ENCODE results near the gene ZNF76.
A peak's percentile ranks its signal among the peaks of the same experiment; 100 is the strongest.
"Not testable (repeated sequence)": the region's sequence is repeated elsewhere in the genome, so short reads cannot be mapped to it uniquely, and the experiment has no call there.

Gene ZNF76

DNA sequence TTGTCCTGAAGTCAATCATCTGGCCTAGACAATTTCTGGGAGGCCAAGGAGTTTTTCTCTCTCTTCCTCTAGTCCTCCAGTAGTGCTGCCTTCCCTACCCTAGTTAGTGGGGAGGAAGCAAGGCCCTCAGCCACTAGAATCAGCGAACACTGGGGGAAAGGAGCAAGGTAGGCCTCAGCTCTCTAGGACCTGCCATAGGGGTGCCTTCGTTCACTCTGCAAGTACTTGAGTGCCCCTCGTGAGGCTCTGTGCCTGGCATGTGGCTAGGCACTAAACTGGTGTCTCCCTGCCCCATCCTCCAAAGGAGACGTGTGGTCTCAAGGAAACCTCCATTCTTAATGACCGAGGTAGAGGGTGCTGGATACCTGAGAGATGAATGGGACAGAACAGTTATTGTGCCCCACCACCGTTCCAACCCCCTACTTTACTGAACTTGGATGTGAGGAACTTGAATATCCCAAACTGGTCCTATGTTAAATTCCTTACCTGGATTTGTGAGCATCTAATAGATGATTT, 39.1 kb downstream of the ZNF76 start:
- DNase-seq (ENCODE audit: low read depth in 2 of 2) = no peak

GRCh38 chr6:35299674-35300073, 40.1 kb downstream of the ZNF76 start:
- no peak for DNase-seq (ENCODE audit: low read depth in 2 of 2)

GRCh38 chr6:35300848-35301247, 41.3 kb downstream of the ZNF76 start:
- no peak for DNase-seq (ENCODE audit: low read depth in 2 of 2)

- DNase-seq (ENCODE audit: low read depth in 2 of 2) = peak; percentile 83 to 91
Observed at GRCh38 chr6:35302604-35303241, 43.2 kb downstream of the ZNF76 start.

DNA sequence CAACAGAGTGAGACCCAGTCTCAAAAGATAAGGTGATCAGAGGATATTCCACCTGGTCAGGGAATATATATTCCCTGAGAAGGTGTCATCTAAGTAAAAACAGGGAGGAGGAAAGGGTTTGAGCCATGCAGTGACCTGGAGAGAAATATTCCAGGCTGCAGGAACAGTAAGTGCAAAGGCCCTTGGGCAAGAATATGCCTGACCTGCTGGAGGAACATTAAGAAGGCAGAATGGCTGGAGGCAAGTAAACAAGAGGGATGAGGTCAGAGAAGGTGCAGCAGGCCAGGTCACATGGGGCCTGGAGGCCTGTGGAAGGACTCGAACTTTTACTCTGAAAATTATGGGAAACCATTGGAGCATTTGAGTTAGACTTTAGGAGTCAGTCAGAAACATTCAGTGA, 44.8 kb downstream of the ZNF76 start:
- DNase-seq (ENCODE audit: low read depth in 2 of 2) = no peak

GRCh38 chr6:35305117-35305516, 45.6 kb downstream of the ZNF76 start:
- DNase-seq (ENCODE audit: low read depth in 2 of 2) = no peak

GRCh38 chr6:35307138-35307537, 47.6 kb downstream of the ZNF76 start:
- DNase-seq (ENCODE audit: low read depth in 2 of 2) = not testable (repeated sequence)

DNA sequence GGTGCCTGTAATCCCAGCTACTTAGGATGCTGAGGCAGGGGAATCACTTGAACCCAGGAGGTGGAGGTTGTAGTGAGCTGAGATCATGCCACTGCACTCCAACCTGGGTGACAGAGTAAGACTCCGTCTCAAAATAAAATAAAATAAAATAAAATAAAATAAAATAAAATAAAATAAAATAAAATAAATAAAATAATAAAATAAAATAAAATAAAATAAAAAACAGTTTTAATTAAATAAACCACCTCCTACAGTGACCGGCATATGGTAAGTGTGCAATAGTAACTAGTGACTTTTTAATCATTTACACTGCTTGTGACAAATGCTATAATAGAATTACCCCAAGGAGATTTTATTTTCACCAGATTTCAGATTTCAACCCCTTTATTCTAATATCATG, 49.0 kb downstream of the ZNF76 start:
- DNase-seq (ENCODE audit: low read depth in 2 of 2) = not testable (repeated sequence)

DNA sequence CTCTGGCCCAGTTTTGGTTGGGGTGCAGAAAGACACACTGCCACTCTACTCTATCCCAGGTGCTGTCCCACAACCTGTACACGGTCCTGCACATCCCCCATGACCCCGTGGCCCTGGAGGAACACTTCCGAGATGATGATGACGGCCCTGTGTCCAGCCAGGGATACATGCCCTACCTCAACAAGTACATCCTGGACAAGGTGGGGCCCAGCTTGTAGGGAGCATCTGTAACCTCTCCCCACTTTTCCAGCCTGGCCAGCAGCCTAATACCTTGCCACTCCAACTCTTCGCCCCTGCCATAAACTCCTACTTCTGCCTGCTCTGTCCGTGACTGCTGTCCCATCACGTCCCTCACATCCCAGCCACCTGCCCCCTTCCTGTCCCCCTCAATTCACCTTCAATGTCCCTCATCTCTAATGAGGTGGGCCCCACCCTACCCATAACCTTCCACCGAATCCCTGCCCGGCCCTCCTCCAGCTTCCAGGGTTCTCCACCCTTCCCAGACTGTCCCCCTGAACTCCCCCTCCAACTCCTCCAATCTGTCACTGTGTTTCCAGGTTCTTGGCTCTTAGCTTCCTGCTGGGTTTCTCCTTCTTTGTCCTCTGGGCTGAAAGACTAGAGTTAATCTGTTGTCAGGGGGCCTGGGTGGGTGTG, 50.2 kb downstream of the ZNF76 start:
- DNase-seq (ENCODE audit: low read depth in 2 of 2) = no peak

DNA sequence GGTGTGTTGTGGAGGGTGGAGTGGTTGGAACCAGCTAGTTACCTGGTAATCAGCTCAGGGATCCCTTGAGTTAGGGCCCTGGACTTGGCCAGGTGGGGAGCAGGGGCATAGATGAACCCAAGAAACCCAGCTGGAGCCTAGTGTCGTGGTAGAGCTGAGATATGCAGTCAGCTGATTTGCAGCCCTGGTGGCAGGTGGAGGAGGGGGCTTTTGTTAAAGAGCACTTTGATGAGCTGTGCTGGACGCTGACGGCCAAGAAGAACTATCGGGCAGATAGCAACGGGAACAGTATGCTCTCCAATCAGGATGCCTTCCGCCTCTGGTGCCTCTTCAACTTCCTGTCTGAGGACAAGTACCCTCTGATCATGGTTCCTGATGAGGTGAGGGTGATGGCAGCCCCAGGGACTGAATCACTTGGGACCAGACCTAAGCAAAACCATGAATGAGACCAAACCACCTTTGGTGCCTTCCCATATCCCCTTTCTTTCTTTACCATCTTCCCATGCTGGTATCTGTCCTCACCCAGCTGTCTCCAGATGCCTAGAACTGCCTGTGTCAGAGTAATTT, 50.8 kb downstream of the ZNF76 start:
- no peak for DNase-seq (ENCODE audit: low read depth in 2 of 2)

DNA sequence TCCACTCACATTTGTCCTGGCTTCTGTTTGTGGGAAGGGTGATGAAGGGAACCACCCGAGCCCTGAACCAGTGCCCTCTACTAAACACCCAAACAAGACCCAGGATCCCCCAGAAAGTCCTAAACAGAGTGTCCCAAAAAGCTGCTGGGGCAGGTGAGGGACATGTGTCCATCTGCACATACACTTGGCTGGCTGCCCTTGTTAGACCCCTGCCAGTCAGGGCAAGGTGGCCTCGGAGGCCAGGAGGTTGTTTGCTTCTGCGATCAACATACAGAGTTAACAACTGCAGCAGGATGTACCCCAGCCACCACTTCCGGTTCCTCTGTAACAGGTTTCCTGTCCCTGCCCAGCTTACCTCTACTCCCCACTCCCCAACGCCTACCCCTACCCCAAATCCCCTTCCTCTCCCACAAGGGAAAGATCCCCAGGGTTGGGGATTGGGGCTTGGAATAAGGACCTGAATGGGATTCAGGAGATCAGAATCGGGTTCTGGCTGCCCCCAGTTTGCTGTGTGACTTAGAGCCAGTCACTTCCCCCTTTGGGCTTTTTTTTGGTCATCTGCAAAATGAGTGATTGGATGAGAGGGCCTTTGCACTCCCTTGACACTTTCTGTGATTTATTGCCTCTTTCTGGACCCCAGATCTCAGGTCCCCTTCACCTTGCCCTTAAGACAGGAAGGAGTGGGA, 52.0 kb downstream of the ZNF76 start:
- no peak for DNase-seq (ENCODE audit: low read depth in 2 of 2)

DNA sequence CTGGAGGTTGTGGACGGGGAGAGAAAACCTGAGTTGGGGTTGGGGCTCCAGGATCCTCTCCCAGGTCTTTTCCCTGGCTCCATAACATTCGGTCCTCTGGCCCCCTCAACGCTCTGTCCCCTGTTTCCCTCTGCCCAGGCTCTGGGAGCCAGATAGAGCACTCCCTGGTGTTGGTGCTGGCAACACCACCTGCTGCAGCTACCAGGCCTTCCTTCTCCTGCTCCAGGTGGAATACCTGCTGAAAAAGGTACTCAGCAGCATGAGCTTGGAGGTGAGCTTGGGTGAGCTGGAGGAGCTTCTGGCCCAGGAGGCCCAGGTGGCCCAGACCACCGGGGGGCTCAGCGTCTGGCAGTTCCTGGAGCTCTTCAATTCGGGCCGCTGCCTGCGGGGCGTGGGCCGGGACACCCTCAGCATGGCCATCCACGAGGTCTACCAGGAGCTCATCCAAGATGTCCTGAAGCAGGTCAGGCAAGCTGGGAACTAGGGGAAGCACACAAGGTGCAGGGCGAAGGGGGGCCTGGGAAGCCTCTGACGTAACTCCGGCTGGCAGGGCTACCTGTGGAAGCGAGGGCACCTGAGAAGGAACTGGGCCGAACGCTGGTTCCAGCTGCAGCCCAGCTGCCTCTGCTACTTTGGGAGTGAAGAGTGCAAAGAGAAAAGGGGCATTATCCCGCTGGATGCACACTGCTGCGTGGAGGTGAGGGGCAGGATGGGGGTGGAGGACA, 52.7 kb downstream of the ZNF76 start:
- DNase-seq (ENCODE audit: low read depth in 2 of 2) = no peak

GRCh38 chr6:35312807-35313206, 53.3 kb downstream of the ZNF76 start:
- DNase-seq (ENCODE audit: low read depth in 2 of 2) = no peak

GRCh38 chr6:35317483-35318195, 58.1 kb downstream of the ZNF76 start:
- DNase-seq (ENCODE audit: low read depth in 2 of 2) = no peak

- no peak for DNase-seq (ENCODE audit: low read depth in 2 of 2)
Observed at GRCh38 chr6:35318196-35319171, 58.9 kb downstream of the ZNF76 start.

GRCh38 chr6:35319346-35320030, 60.0 kb downstream of the ZNF76 start:
- DNase-seq (ENCODE audit: low read depth in 2 of 2) = no peak

DNA sequence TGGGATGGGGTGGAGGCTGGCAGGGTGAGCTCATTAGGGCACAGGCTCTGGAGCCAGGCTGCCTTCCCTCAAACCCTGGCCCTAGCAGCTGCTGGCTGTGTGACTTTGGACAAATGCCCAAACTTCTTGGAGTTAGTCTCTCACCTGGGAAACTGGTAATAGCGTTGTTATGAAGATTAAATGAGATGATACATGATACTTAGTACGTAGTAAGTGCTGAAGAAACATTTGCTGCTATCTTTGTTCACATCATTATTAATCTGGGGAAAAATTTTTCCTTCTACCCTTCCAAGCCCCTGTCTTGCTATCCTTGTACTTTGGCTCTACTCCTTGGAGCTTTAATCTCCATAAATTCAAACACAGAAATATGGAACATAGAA, 60.5 kb downstream of the ZNF76 start:
- no peak for DNase-seq (ENCODE audit: low read depth in 2 of 2)

DNA sequence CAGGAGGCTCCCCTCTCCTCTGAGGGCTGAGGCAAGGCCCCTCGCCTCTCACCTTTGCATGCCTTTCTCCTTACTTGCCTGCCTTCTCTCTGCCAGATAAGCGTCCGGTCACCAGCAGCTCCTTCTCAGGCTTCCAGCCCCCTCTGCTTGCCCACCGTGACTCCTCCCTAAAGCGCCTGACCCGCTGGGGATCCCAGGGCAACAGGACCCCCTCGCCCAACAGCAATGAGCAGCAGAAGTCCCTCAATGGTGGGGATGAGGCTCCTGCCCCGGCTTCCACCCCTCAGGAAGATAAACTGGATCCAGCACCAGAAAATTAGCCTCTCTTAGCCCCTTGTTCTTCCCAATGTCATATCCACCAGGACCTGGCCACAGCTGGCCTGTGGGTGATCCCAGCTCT, 61.6 kb downstream of the ZNF76 start:
- no peak for DNase-seq (ENCODE audit: low read depth in 2 of 2)

DNA sequence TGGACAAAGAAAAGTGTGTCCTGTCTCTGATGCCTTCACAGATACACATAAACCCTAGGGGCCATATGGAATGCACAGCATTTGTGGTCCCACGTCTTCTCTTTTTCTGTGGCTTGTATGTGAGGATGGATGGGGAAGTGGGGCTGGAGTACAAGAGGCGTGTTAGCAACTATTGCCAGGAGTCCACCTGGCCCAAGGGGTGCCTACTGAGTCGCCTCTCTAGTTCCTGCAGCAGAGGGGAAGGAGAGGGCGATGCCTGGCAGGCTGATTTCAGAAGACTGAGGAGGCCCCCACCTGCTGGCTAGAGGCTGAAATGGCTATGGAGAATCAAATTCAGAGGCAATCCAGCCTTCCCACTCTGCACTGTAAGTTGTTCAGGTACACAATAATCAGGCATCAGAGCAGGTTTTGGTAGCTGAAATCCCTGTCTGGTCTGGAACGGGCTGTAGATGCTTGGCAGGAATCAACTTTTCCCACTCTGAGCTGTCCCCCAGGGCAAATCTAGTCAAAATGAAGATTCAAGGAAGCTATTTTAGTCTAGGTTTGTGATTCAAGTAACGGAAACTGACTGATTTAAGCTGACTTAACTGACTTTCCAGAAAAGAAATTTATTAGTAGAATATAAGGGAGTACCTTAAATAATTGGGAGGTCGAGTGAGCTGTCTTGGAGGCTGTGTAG, 68.0 kb downstream of the ZNF76 start:
- peak; percentile 40 to 58 for DNase-seq (ENCODE audit: low read depth in 2 of 2)
